ENCODE data around the gene GCGR. TPM values are rescaled to one million over a fixed set of nuclear protein-coding genes. Genes with fewer than 3 reads are reported as not detected.

Gene GCGR
- total RNA-seq, 5 donors from 2014 or later (not counting 1 experiment from before 2014, with no cell fraction given), result 0.13 TPM; not detected in 4

DNA sequence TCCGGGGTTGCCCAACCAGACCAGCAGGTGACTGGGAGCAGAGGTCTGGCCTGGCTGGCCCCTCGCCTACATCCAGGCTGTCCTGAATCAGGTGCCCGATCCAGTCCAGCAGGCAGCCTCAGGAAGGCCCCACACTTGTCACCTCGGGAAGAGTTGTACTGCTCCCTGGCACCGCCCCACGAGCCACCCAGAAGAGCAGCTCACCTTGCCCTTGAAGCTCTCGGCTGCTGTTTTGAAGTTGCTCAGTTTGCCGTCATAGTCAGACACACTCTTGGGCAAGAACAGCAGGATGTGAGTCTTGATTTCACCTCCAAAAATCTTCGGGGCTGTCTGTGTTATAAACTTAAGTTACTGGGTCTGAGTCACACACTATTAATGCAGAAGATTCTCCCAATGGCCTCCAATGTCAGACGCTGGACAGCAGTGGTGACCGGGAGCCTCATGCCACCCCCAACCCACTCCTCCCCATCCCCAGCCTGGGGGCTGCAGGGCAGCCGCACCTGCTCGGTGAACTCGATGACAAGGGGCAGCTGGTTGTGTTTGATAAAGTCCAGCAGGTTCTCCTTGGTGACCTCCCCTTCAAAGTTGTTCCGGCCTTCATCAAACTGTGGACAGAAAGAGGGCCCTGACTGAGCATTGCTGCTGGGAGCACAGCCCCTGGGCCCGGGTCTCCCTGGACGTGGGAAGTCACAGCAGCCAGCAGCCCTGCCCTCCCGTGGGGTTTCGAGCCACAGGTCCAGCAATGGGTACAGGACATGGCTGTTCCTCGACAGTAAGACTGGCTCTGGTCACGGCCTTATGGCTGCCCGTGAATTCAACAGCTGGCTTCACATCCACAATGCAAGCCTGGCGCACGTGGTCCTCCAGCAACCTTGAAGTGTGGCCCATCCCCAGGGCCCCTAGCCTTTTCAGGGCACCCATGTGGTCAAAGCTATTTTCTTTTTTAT, 43.1 kb downstream of the GCGR start:
- POLR2A ChIA-PET, result no interaction called here

DNA sequence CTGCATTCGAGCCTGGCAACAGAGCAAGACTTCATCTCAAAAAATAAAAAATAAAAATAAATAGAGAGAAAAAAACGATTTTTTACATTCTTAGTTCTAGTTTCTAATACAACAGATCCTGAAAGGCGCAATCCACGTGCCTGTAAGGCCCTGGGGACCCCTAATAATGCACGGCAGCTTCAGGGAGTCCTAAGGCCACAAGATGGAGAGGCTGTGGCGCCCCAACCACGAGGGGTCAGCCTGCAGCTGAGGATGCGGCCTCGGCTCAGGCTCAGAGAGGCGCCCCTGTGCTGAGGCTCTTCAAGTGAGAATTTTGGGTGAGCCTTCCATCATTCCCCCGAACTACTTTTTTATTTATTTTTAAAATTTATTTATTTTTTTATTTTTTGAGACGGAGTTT, 45.5 kb downstream of the GCGR start:
- Histone ChIP-seq H3K9me3 (no peaks in the 10 kb centered on the region), H3K36me3 (ENCODE audit: control insufficient read depth in 2 of 2, extremely low read depth in 1 of 2, insufficient read depth in 1 of 2, low read length in 1 of 2) (peaks cover 11 to 70% of the 10 kb centered on the region in 2 donors), H3K27me3 (replicated peaks in 1 of 2; ENCODE audit: control insufficient read depth in 2 of 2, extremely low read depth in 1 of 2, insufficient read depth in 2 of 2, low read length in 1 of 2) (no peaks in the 10 kb centered on the region), H3K4me3 (ENCODE audit: control insufficient read depth in 1 of 2, extremely low read depth in 1 of 2, low read length in 1 of 2) (no peak overlapping the region), H3K27ac (ENCODE audit: low read length) (no peak overlapping the region), H3K4me1 (ENCODE audit: control insufficient read depth in 1 of 2, extremely low read depth in 1 of 2, insufficient read depth in 2 of 2, low read length in 2 of 2) (no peaks in the 10 kb centered on the region)
- WGBS (ENCODE audit: insufficient coverage), result 100% methylated on average over 3 of the region's 12 CpGs
- DNase-seq (no peak), ATAC-seq (replicated peaks in 1 of 4) (no peak)
- POLR2A ChIA-PET, result no interaction called here
- Mint-ChIP-seq H3K27ac (no peak overlapping the region), H3K9me3 (no peaks in the 10 kb centered on the region), H3K36me3 (peaks cover 22% of the 10 kb centered on the region), H3K4me3 (no peak overlapping the region), H3K27me3 (no peaks in the 10 kb centered on the region), H3K4me1 (no peaks in the 10 kb centered on the region)
- CTCF ChIA-PET, result no interaction called here

More for the DNA sequence above, 43.1 kb downstream of the GCGR start:
- no peaks in the 10 kb centered on the region for H3K4me1 ChIP-seq (ENCODE audit: control insufficient read depth in 1 of 2, extremely low read depth in 1 of 2, insufficient read depth in 2 of 2, low read length in 2 of 2)
- DNase-seq, result no peak
- peaks cover 20% of the 10 kb centered on the region for H3K36me3 Mint-ChIP-seq
- H3K4me3 Mint-ChIP-seq, result no peak overlapping the region
- H3K27ac Mint-ChIP-seq, result no peak overlapping the region
- H3K27me3 Mint-ChIP-seq, result no peaks in the 10 kb centered on the region
- no peak overlapping the region for H3K4me3 ChIP-seq (ENCODE audit: control insufficient read depth in 1 of 2, extremely low read depth in 1 of 2, low read length in 1 of 2)
- no peaks in the 10 kb centered on the region for H3K27me3 ChIP-seq (replicated peaks in 1 of 2; ENCODE audit: control insufficient read depth in 2 of 2, extremely low read depth in 1 of 2, insufficient read depth in 2 of 2, low read length in 1 of 2)
- ATAC-seq (replicated peaks in 1 of 4), result no peak
- no peaks in the 10 kb centered on the region for H3K9me3 Mint-ChIP-seq
- no peak overlapping the region for H3K27ac ChIP-seq (ENCODE audit: low read length)
- peaks cover 15 to 65% of the 10 kb centered on the region in 2 donors for H3K36me3 ChIP-seq (ENCODE audit: control insufficient read depth in 2 of 2, extremely low read depth in 1 of 2, insufficient read depth in 1 of 2, low read length in 1 of 2)
- H3K4me1 Mint-ChIP-seq, result no peaks in the 10 kb centered on the region
- H3K9me3 ChIP-seq, result no peaks in the 10 kb centered on the region
- CTCF ChIA-PET, result interaction anchor here in 1 of 2 donors (0.7 kb wide), 1 partner anchor 21 kb away, joined by 5 read pairs; no protein-coding TSS in a partner anchor
- 97% methylated on average over 19 of the region's 24 CpGs for WGBS (ENCODE audit: insufficient coverage)

DNA sequence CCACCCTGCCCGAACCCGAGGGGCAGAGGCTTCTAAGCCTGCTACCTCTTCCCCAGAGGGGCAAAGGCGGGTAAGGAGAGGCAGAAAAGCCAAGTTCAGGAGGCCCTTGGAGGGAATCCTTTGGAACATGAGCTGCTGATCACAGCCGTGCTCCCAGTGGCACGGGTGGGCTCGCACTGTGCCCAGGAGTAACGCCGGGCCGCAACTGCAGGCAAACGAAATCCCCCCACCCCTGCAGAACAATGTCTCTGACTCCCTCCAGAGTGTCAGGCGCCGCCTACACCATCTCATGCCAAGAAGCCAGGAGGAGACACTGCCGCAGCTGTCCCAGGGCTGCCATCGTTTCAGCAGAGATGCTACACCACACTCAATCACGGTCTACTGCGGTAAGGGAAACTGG, 47.5 kb downstream of the GCGR start:
- Mint-ChIP-seq H3K9me3 (no peaks in the 10 kb centered on the region), H3K36me3 (peaks cover 14% of the 10 kb centered on the region), H3K27me3 (no peaks in the 10 kb centered on the region), H3K4me3 (no peak overlapping the region), H3K27ac (no peak overlapping the region), H3K4me1 (peaks cover 0 to 3% (median 2%) of the 10 kb centered on the region in 3 donors)
- no peak for DNase-seq
- no peak overlapping the region for H3K27ac ChIP-seq (ENCODE audit: low read length)
- peaks cover 0 to 3% of the 10 kb centered on the region in 2 experiments for H3K4me1 ChIP-seq (ENCODE audit: control insufficient read depth in 1 of 2, extremely low read depth in 1 of 2, insufficient read depth in 2 of 2, low read length in 2 of 2)
- CTCF ChIA-PET, result no interaction called here
- WGBS (ENCODE audit: insufficient coverage), result 94% methylated on average over 16 of the region's 16 CpGs
- no peaks in the 10 kb centered on the region for H3K27me3 ChIP-seq (replicated peaks in 1 of 2; ENCODE audit: control insufficient read depth in 2 of 2, extremely low read depth in 1 of 2, insufficient read depth in 2 of 2, low read length in 1 of 2)
- no peaks in the 10 kb centered on the region for H3K9me3 ChIP-seq
- H3K4me3 ChIP-seq (ENCODE audit: control insufficient read depth in 1 of 2, extremely low read depth in 1 of 2, low read length in 1 of 2), result no peak overlapping the region
- no peak for ATAC-seq (replicated peaks in 1 of 4)
- POLR2A ChIA-PET, result no interaction called here
- H3K36me3 ChIP-seq (ENCODE audit: control insufficient read depth in 2 of 2, extremely low read depth in 1 of 2, insufficient read depth in 1 of 2, low read length in 1 of 2), result peaks cover 9 to 66% of the 10 kb centered on the region in 2 donors

DNA sequence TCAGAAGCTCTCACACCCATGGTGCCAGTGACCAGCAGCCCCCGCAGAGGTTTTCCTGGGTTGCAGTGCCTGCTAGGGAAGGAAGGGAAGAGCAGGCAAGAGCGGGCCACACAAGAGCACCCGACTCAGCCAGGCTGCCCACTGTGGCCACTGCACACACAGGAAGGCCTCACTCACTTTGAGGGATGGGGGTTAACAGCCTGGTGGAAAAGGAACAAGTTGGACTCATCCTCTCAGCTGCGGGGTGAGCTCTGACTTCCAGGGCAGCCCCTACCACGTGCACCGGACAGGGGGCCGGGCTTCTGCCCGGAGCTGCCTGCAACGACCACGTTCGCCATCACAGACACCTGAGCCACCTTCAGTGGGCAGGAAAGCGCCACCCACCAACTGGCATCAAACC, 48.3 kb downstream of the GCGR start:
- no peak for ATAC-seq (replicated peaks in 1 of 4)
- Mint-ChIP-seq H3K27ac (no peak overlapping the region), H3K4me1 (peaks cover 0 to 4% (median 3%) of the 10 kb centered on the region in 3 donors), H3K36me3 (peaks cover 14% of the 10 kb centered on the region), H3K4me3 (no peak overlapping the region), H3K27me3 (no peaks in the 10 kb centered on the region), H3K9me3 (no peaks in the 10 kb centered on the region)
- ChIA-PET CTCF (no interaction called here), POLR2A (no interaction called here)
- H3K36me3 ChIP-seq (ENCODE audit: control insufficient read depth in 2 of 2, extremely low read depth in 1 of 2, insufficient read depth in 1 of 2, low read length in 1 of 2), result peaks cover 8 to 58% of the 10 kb centered on the region in 2 donors
- H3K27ac ChIP-seq (ENCODE audit: low read length), result no peak overlapping the region
- over 99% methylated on average over 11 of the region's 12 CpGs for WGBS (ENCODE audit: insufficient coverage)
- no peak overlapping the region for H3K4me3 ChIP-seq (ENCODE audit: control insufficient read depth in 1 of 2, extremely low read depth in 1 of 2, low read length in 1 of 2)
- no peaks in the 10 kb centered on the region for H3K9me3 ChIP-seq
- no peak for DNase-seq
- H3K4me1 ChIP-seq (ENCODE audit: control insufficient read depth in 1 of 2, extremely low read depth in 1 of 2, insufficient read depth in 2 of 2, low read length in 2 of 2), result peaks cover 0 to 3% of the 10 kb centered on the region in 2 experiments
- H3K27me3 ChIP-seq (replicated peaks in 1 of 2; ENCODE audit: control insufficient read depth in 2 of 2, extremely low read depth in 1 of 2, insufficient read depth in 2 of 2, low read length in 1 of 2), result no peaks in the 10 kb centered on the region

DNA sequence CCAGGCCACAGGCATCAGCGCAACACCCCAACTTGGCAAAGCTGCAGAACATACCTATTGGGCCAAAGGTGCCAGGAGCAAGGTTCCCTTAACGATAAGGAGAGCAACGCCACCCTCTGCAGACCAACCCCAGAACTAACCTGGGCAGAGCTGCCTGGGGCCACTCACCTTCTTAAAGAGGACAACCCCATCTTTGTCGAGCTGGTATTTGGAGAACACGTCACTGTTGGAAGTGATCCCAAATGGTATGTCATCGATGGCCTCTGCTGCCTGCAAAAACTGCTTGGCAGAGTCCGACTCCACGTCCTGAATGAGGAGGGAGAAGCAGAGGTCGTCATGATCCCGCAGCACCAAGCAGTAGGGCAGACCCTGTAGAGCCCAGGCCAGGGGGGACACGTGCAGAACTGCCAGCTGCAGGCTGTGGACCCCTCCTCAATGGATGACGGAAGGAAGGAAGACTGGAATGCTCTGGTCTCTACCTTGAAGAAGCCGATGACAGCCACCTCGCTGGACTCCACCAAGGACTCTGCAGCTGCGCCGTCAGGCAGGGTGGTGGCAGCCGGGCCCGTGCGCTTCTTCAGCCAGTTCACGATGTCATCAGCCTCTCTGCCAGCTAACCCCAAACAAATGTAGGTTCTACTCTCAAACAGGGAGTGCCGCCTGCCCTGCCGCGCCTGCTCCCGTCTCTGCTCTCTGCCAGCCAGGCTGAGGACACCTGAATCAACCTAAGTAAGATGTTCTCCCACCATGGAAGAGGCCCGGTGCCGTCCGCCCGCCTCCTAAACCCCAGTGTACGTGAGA, 51.2 kb downstream of the GCGR start:
- ATAC-seq (replicated peaks in 1 of 4) (peak in 2 of 4 experiments; percentile 39 to 50), DNase-seq (no peak)
- H3K27me3 Mint-ChIP-seq, result no peaks in the 10 kb centered on the region
- H3K9me3 ChIP-seq, result no peaks in the 10 kb centered on the region
- H3K4me1 ChIP-seq (ENCODE audit: control insufficient read depth in 1 of 2, extremely low read depth in 1 of 2, insufficient read depth in 2 of 2, low read length in 2 of 2), result peaks cover 7 to 31% of the 10 kb centered on the region in 2 experiments
- H3K9me3 Mint-ChIP-seq, result no peaks in the 10 kb centered on the region
- peaks cover 22% of the 10 kb centered on the region for H3K36me3 Mint-ChIP-seq
- H3K27ac Mint-ChIP-seq, result no peak overlapping the region
- peaks cover 7 to 28% (median 27%) of the 10 kb centered on the region in 3 donors for H3K4me1 Mint-ChIP-seq
- no peaks in the 10 kb centered on the region for H3K27me3 ChIP-seq (replicated peaks in 1 of 2; ENCODE audit: control insufficient read depth in 2 of 2, extremely low read depth in 1 of 2, insufficient read depth in 2 of 2, low read length in 1 of 2)
- no peak overlapping the region for H3K4me3 ChIP-seq (ENCODE audit: control insufficient read depth in 1 of 2, extremely low read depth in 1 of 2, low read length in 1 of 2)
- no peak overlapping the region for H3K27ac ChIP-seq (ENCODE audit: low read length)
- ChIA-PET CTCF (interaction anchor here (0.6 kb wide), 3 partner anchors 118 to 514 kb away, joined by 4 read pairs; partner anchors contain the start of gene SLC25A10 (in 1 of the 2)), POLR2A (interaction anchor here in 1 of 2 donors (0.7 kb wide), 1 partner anchor 152 kb away, joined by 3 read pairs; the partner anchor contains the start of gene MRPL12)
- 94% methylated on average over 23 of the region's 29 CpGs for WGBS (ENCODE audit: insufficient coverage)
- peaks cover 13 to 65% of the 10 kb centered on the region in 2 donors for H3K36me3 ChIP-seq (ENCODE audit: control insufficient read depth in 2 of 2, extremely low read depth in 1 of 2, insufficient read depth in 1 of 2, low read length in 1 of 2)
- no peak overlapping the region for H3K4me3 Mint-ChIP-seq
